ENCODE data around the gene SLC25A12.

Gene SLC25A12

DNA sequence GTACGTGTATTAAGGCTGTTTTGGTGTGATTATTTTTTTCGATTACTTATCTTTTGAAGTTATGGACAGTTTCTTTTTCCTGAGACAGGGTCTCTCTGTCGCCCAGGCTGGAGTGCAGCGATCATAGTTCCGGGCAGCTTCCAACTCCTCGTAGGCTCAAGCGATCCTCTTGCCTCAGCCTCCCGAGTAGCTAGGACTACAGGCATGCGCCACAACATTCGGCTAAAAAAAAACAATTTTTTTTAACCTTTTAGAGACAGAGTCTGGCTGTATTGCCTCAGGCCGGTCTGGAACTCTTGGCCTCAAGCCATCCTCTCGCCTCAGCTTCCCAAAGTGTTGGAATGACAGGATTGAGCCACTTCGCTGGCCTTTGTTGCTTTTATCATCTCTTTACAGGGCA is 29.2 kb upstream of the SLC25A12 start:
- TF ChIP-seq, protein P1, sequence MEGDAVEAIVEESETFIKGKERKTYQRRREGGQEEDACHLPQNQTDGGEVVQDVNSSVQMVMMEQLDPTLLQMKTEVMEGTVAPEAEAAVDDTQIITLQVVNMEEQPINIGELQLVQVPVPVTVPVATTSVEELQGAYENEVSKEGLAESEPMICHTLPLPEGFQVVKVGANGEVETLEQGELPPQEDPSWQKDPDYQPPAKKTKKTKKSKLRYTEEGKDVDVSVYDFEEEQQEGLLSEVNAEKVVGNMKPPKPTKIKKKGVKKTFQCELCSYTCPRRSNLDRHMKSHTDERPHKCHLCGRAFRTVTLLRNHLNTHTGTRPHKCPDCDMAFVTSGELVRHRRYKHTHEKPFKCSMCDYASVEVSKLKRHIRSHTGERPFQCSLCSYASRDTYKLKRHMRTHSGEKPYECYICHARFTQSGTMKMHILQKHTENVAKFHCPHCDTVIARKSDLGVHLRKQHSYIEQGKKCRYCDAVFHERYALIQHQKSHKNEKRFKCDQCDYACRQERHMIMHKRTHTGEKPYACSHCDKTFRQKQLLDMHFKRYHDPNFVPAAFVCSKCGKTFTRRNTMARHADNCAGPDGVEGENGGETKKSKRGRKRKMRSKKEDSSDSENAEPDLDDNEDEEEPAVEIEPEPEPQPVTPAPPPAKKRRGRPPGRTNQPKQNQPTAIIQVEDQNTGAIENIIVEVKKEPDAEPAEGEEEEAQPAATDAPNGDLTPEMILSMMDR (IDR thresholded peaks at IDR 0.05; ENCODE audit: low read depth, low read length, missing control alignments), result no peak
- H3K4me3 ChIP-seq (ENCODE audit: low read depth, low read length), result peak overlapping the region; percentile 88
- no peak for DNase-seq (ENCODE audit: low read depth)

DNA sequence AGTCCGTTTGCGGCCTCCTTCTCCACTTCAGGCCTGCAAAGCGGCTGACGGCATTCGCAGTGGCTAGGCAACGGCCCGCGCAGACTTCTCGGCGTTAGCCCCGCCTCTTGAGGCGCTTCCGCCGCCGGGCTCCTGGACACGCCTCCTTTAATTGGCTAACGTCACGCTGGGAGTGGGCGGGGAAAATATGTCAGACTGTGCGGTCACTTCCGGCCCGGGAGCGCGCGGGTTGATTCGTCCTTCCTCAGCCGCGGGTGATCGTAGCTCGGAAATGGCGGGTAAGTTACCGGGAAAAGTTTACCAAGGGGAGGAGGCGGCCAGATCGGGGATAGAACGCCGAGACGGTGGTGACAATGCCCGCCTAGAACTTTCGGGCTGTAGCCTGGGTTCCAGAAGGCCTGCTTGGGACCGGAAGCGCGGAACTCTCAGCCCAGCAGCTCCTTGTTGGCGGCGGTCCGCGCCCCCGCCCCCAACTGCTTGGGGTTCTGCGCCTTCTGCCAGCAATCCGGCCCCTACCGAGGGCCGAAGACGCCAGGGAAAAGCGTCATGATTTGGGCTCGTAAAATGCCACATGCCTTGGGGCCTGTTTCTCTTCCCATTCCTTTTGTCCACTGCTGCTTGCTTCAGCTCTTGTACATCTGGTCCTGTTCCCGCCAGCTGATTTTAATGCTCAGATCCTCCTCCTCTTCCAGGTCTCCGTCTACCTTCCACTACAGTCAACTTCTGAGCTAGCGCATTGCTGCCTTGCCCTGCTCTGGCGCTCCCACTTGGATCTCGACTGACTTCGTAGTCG is 28.4 kb upstream of the SLC25A12 start, which contains the start of gene HAT1:
Gene HAT1 (plus strand): TSS at position 232 of the 793 bp plus-strand sequence. CDS start 40 bp downstream, at position 272.
- peak; percentile 92 for DNase-seq (ENCODE audit: low read depth)
- TF ChIP-seq, protein P1 (IDR thresholded peaks at IDR 0.05; ENCODE audit: low read depth, low read length, missing control alignments), result no peak
- peak within 1 kb of the TSS; percentile 88 for H3K4me3 ChIP-seq (ENCODE audit: low read depth, low read length)

DNA sequence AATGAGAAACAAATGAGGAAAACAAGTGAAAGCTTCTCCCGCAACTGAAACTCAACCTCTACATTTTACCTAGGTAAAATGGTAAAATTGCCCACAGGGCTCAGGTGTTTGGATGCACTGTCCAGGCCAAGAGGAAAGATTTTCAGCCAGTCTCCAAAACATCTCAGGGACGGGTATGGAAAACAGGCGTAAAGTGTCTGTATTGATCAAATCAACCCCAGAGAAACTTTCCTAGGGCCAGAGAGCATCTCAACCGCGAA is 27.9 kb upstream of the SLC25A12 start:
- DNase-seq (ENCODE audit: low read depth), result no peak
- TF ChIP-seq, protein P1 (IDR thresholded peaks at IDR 0.05; ENCODE audit: low read depth, low read length, missing control alignments), result no peak
- H3K4me3 ChIP-seq (ENCODE audit: low read depth, low read length), result peak overlapping the region; percentile 88

DNA sequence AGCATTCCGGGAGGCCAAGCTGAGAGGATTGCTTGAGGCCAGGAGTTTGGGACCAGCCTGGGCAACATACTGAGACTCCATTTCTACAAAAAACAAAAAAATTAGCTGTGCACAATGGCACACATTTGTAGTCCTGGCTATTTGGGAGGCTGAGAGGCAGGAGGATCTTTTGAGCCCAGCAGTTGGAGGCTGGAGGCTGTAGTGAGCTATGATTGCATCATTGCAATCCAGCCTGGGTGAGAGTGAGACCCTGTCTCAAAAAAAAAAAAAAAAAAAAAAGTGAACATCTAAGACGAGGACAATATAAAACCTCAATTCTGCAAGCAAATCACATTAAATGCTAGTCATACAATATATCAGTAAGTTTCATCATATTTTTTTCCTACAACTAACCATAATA is 25.4 kb upstream of the SLC25A12 start:
- TF ChIP-seq, protein P1 (IDR thresholded peaks at IDR 0.05; ENCODE audit: low read depth, low read length, missing control alignments), result no peak
- no peak overlapping the region for H3K4me3 ChIP-seq (ENCODE audit: low read depth, low read length)
- no peak for DNase-seq (ENCODE audit: low read depth)

DNA sequence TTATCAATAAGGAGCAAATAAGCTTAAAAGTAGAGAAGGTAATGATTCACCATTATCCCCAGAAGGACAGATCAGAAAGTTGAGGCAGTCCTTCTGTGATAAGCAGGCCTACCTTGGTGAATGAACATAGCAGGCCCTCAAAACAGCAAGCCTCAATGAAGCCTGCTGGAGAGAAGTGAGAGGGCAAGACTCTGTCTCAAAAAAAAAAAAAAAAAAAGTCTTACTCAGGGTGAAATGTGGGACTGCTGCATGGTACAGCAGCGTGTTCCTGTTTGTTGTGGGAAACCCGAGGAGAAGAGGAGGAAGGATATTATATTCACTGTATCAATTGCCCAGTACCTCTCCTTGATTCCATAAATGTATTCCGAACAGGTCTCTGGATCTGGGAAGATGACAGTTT is 19.5 kb upstream of the SLC25A12 start:
- H3K4me3 ChIP-seq (ENCODE audit: low read depth, low read length), result no peak overlapping the region
- TF ChIP-seq, protein P1 (IDR thresholded peaks at IDR 0.05; ENCODE audit: low read depth, low read length, missing control alignments), result no peak
- DNase-seq (ENCODE audit: low read depth), result no peak

DNA sequence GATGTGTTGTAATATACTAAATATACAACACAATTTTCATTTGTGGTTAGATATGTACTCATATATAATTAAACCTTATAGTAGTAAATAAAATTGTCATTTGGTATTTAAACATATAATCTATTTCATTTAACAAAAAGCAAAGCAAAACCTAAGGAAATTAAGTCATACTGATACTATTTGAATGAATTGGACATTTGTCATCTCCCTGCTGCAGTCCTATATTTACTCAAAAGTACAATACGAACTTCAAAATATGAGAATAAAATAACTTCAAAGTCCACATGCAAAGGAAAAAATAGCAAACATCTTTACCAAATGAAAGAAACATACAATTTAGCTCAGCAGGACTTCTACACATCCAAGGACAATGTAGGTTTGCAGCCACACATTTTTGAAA is 16.4 kb upstream of the SLC25A12 start:
- DNase-seq (ENCODE audit: low read depth), result no peak
- no peak overlapping the region for H3K4me3 ChIP-seq (ENCODE audit: low read depth, low read length)
- TF ChIP-seq, protein P1 (IDR thresholded peaks at IDR 0.05; ENCODE audit: low read depth, low read length, missing control alignments), result no peak

DNA sequence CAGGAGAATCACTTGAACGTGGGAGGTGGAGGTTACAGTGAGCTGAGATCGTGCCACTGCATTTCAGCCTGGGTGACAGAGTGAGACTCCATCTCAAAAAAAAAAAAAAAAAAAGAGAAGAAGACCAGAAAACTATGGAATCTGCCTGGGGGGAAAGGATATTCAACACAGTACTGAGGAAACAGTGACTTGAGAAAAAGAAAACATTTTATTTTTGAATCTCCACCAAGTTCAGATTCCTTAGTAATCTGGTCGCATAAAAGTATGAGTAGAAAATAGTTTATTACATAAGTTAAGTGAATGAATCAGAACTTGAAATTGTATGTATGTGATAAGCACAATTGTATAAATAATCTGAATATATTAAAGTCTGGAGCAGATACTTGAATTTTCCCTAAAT is 15.2 kb upstream of the SLC25A12 start:
- TF ChIP-seq, protein P1 (IDR thresholded peaks at IDR 0.05; ENCODE audit: low read depth, low read length, missing control alignments), result no peak
- no peak overlapping the region for H3K4me3 ChIP-seq (ENCODE audit: low read depth, low read length)
- DNase-seq (ENCODE audit: low read depth), result no peak

Data from GM12864 (cell line).